SK-N-SH (cell line): Measurements from ENCODE around the gene RNASE8.

Experiments
- GABPA ChIP-seq: IDR thresholded peaks from 2 replicates; pipeline ENCODE4 v1.4.0; 2012; ENCODE audit warnings: low read depth, mild to moderate bottlenecking
- PBX3 ChIP-seq: IDR thresholded peaks from 2 replicates; pipeline ENCODE4; 2012
- POLR2AphosphoS5 ChIP-seq: IDR thresholded peaks from 2 replicates; pipeline ENCODE4 v1.6.1; 2012; ENCODE audit warnings: low read depth, low read length
- TAF1 ChIP-seq: IDR thresholded peaks from 2 replicates; pipeline ENCODE4 v1.6.1; 2012; ENCODE audit warnings: low read depth, mild to moderate bottlenecking, low read length, moderate library complexity, borderline replicate concordance
- TF ChIP-seq, protein P1 (sequence below): fragments of 200-600 bp; sonication (generic); IDR thresholded peaks from 2 replicates; pipeline ENCODE4 v1.6.1; 2017; ENCODE audit warnings: antibody characterized with exemption, mild to moderate bottlenecking, moderate library complexity
- TF ChIP-seq, protein P2 (sequence below): IDR thresholded peaks from 2 replicates; pipeline ENCODE4 v1.4.0; 2012; ENCODE audit warnings: low read depth

DNA sequence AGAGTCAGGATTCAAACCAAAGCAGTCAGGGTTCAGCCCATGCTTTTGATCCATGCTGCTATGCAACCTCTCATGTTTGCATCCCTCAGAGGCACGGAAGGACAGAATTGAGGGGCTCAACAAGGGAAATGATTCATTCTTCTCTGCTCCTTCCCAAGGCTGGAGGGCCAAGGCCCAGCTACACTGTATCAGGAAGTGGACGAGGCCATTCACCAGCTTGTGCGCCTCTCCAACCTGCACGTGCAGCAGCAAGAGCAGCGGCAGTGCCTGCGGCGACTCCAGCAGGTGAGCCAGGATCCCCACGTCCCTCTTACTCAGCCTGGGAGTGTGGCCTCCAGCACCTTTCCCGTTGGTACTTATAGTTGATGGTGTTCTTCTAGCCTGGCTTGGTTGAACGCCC, 21.1 kb downstream of the RNASE8 start:
- no peak for TF ChIP-seq PBX3
- TF ChIP-seq, protein P1, sequence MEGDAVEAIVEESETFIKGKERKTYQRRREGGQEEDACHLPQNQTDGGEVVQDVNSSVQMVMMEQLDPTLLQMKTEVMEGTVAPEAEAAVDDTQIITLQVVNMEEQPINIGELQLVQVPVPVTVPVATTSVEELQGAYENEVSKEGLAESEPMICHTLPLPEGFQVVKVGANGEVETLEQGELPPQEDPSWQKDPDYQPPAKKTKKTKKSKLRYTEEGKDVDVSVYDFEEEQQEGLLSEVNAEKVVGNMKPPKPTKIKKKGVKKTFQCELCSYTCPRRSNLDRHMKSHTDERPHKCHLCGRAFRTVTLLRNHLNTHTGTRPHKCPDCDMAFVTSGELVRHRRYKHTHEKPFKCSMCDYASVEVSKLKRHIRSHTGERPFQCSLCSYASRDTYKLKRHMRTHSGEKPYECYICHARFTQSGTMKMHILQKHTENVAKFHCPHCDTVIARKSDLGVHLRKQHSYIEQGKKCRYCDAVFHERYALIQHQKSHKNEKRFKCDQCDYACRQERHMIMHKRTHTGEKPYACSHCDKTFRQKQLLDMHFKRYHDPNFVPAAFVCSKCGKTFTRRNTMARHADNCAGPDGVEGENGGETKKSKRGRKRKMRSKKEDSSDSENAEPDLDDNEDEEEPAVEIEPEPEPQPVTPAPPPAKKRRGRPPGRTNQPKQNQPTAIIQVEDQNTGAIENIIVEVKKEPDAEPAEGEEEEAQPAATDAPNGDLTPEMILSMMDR = no peak
- TF ChIP-seq GABPA = no peak
- no peak for TF ChIP-seq TAF1
- no peak for TF ChIP-seq POLR2AphosphoS5
- TF ChIP-seq, protein P2, sequence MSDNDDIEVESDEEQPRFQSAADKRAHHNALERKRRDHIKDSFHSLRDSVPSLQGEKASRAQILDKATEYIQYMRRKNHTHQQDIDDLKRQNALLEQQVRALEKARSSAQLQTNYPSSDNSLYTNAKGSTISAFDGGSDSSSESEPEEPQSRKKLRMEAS = no peak
